Measurements from ENCODE around the gene POU2F1. TPM values are rescaled to one million over a fixed set of nuclear protein-coding genes. Genes with fewer than 3 reads are reported as not detected.

Gene POU2F1
- total and polyA plus RNA-seq, 4 donors, result 1.1 to 28.6 (median 13.7) TPM

DNA sequence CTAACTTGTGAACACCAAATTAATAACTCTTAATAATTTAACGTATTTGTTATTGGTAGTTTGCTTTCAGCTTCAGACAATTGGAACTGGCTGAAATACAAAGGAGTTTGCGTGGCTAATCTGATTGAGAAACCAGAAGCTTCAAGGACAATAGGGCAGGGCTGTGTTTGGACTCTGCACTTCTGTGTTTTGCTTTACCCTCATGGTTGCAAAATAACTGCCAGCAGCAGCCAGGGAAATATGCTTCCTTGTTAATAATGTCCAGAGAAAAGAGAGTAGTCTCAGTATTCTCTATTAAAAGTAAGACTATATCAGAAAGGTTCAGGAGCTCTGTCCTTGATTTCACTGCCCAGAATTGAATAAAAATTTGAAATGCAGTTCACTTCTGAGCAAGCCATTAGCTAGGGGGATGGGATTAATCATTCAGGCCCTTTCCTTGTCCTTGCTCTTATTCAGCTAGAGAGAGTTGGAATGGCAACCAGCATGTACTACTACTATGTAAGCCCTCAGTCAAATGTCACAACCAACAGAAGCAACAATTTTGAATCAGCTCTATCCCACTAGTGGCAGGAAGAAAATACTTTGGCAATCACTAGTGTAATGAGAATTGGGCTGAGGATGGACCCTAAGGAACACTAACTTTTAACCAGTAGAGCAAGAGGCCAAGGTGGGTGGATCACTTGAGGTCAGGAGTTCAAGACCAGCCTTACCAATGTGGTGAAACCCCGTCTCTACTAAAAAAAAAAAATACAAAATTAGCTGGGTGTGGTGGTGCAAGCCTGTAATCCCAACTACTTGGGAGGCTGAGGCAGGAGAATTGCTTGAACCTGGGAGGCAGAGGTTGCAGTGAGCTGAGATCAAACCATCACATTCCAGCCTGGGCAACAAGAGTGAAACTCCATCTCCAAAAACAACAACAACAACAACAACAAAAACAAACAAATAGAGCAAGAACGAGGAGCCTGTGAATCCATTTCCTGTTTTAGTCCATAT lies 76.8 kb downstream of the POU2F1 start:
- ATAC-seq (ENCODE audit: low FRiP score), result no peak

DNA sequence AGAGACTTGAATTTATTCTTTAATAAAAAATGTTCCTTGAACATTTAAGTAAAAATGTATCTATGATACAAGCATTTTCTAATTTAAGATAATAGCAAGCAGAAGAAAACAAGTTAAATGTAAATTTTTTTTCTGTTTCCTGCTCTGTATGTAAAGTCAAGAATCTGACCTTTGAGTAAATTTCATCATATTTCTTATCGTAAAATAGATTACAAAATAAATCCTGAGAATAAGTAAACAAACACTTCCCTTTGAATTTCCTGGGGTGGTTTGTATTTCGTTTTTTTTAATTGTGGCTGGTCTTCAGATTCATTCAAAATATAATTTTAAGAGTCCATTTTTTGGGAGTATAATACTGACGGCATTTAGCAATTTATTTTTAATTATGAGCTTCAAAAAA lies 77.6 kb downstream of the POU2F1 start:
- H3K4me1 ChIP-seq (ENCODE audit: control insufficient read depth in 1 of 2, insufficient read depth in 2 of 2, low read length in 2 of 2), result no peaks in the 10 kb centered on the region
- H3K4me3 ChIP-seq (ENCODE audit: low read length in 2 of 2), result no peak overlapping the region
- DNase-seq, result no peak
- H3K36me3 ChIP-seq (ENCODE audit: control insufficient read depth in 1 of 2, insufficient read depth in 2 of 2, low read length in 1 of 2), result no peaks in the 10 kb centered on the region
- intact Hi-C loops (cut with DNase I), result no loop called here
- no peaks in the 10 kb centered on the region for H3K9me3 ChIP-seq (ENCODE audit: control insufficient read depth, low read length)
- no peaks in the 10 kb centered on the region for H3K27me3 ChIP-seq (ENCODE audit: control insufficient read depth in 1 of 2, insufficient read depth in 2 of 2, low read length in 1 of 2)
- 74 to 77% methylated on average over 3 of the region's 3 CpGs for WGBS, 2 donors
- no peak for ATAC-seq (ENCODE audit: low FRiP score)
- H3K27ac ChIP-seq (ENCODE audit: low read depth in 1 of 2, low read length in 2 of 2), result no peak overlapping the region

More for the DNA sequence above, 76.8 kb downstream of the POU2F1 start:
- no peak overlapping the region for H3K27ac ChIP-seq (ENCODE audit: low read depth in 1 of 2, low read length in 2 of 2)
- 78% methylated on average over 4 of the region's 4 CpGs for WGBS, 2 donors
- H3K4me1 ChIP-seq (ENCODE audit: control insufficient read depth in 1 of 2, insufficient read depth in 2 of 2, low read length in 2 of 2), result no peaks in the 10 kb centered on the region
- H3K4me3 ChIP-seq (ENCODE audit: low read length in 2 of 2), result no peak overlapping the region
- no peaks in the 10 kb centered on the region for H3K27me3 ChIP-seq (ENCODE audit: control insufficient read depth in 1 of 2, insufficient read depth in 2 of 2, low read length in 1 of 2)
- no peak for DNase-seq
- no peaks in the 10 kb centered on the region for H3K36me3 ChIP-seq (ENCODE audit: control insufficient read depth in 1 of 2, insufficient read depth in 2 of 2, low read length in 1 of 2)
- intact Hi-C loops (cut with DNase I), result no loop called here
- no peaks in the 10 kb centered on the region for H3K9me3 ChIP-seq (ENCODE audit: control insufficient read depth, low read length)

DNA sequence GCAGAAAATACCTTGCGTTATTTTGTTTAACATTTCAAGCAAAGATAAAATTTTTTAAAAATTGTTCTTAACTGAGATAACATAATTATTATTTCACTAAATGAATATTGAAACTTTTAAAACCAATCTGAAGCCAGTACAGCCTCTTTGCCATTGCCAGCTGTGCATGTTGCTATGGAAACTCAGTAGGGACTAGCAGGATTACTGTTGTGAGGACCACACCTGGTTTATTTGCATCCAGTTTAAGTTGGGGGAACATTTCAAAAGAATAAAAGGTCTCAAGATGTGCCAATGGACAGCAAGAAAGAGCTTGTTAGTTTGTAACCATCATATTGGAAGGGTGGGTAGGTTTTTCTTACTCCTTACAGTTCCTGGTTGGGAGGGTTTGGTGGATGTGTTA lies 80.7 kb downstream of the POU2F1 start:
- no peaks in the 10 kb centered on the region for H3K4me1 ChIP-seq (ENCODE audit: control insufficient read depth in 1 of 2, insufficient read depth in 2 of 2, low read length in 2 of 2)

DNA sequence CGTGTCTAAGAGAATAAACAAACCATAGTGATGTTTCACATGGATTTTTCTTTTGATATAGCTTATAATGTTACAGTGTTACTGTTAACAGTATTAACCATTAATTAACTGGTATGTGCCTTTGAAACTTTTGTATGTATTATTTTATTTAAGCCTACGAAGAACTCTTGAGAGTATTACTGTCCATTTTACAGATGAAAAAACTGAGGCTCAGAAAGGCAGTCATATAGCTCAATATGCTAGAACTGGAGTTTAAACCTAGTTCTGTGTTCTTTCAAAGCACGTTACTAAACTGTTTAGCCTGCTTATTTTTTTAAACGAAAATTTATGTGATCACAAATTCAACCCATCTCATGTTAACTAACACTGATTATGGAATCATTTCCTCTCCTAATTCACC lies 83.5 kb downstream of the POU2F1 start:
- DNase-seq (no peak), ATAC-seq (ENCODE audit: low FRiP score) (no peak)
- H3K9me3 ChIP-seq (ENCODE audit: control insufficient read depth, low read length), result no peaks in the 10 kb centered on the region
- WGBS, 2 donors, result 90 to 94% methylated on average over 4 of the region's 4 CpGs
- H3K27ac ChIP-seq (ENCODE audit: low read depth in 1 of 2, low read length in 2 of 2), result no peak overlapping the region
- intact Hi-C loops (cut with DNase I), result no loop called here
- H3K4me1 ChIP-seq (ENCODE audit: control insufficient read depth in 1 of 2, insufficient read depth in 2 of 2, low read length in 2 of 2), result no peaks in the 10 kb centered on the region
- H3K36me3 ChIP-seq (ENCODE audit: control insufficient read depth in 1 of 2, insufficient read depth in 2 of 2, low read length in 1 of 2), result no peaks in the 10 kb centered on the region
- H3K27me3 ChIP-seq (ENCODE audit: control insufficient read depth in 1 of 2, insufficient read depth in 2 of 2, low read length in 1 of 2), result no peaks in the 10 kb centered on the region
- H3K4me3 ChIP-seq (ENCODE audit: low read length in 2 of 2), result no peak overlapping the region

More for the DNA sequence above, 80.7 kb downstream of the POU2F1 start:
- DNase-seq (no peak), ATAC-seq (ENCODE audit: low FRiP score) (no peak)
- intact Hi-C loops (cut with DNase I), result no loop called here
- H3K4me3 ChIP-seq (ENCODE audit: low read length in 2 of 2), result no peak overlapping the region
- no peaks in the 10 kb centered on the region for H3K9me3 ChIP-seq (ENCODE audit: control insufficient read depth, low read length)
- no peak overlapping the region for H3K27ac ChIP-seq (ENCODE audit: low read depth in 1 of 2, low read length in 2 of 2)
- H3K27me3 ChIP-seq (ENCODE audit: control insufficient read depth in 1 of 2, insufficient read depth in 2 of 2, low read length in 1 of 2), result no peaks in the 10 kb centered on the region
- no peaks in the 10 kb centered on the region for H3K36me3 ChIP-seq (ENCODE audit: control insufficient read depth in 1 of 2, insufficient read depth in 2 of 2, low read length in 1 of 2)
- 84% methylated on average over 1 of the region's 1 CpG for WGBS, 2 donors

DNA sequence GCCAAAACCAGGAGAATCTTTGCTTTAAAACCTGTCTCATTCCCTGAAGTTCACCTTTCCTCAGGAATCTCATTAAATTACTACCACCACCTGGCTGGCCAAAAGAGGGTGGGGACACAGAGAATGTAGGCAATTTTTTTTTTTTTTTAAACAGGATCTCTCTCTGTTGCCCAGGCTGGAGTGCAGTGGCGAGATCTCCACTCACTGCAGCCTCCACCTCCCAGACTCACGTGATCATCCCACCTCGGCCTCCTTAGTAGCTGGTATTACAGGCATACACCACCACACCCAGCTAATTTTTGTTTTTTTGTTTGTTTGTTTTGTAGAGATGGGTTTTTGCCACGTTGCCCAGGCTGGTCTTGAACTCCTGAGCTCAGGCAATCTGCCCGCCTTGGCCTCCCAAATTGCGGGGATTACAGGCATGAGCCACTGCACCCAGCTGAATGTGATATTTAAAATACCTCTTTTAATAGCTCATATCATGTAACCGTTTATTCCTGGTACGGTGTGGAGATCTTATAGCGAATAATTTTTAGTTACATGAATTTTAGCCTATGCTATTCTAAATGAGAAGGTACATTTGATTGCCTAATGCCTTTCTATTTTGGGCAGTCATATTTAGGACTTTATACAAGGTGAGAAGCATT lies 84.5 kb downstream of the POU2F1 start:
- Histone ChIP-seq H3K36me3 (ENCODE audit: control insufficient read depth in 1 of 2, insufficient read depth in 2 of 2, low read length in 1 of 2) (no peaks in the 10 kb centered on the region), H3K9me3 (ENCODE audit: control insufficient read depth, low read length) (no peaks in the 10 kb centered on the region), H3K27me3 (ENCODE audit: control insufficient read depth in 1 of 2, insufficient read depth in 2 of 2, low read length in 1 of 2) (no peaks in the 10 kb centered on the region), H3K4me1 (ENCODE audit: control insufficient read depth in 1 of 2, insufficient read depth in 2 of 2, low read length in 2 of 2) (no peaks in the 10 kb centered on the region), H3K27ac (ENCODE audit: low read depth in 1 of 2, low read length in 2 of 2) (no peak overlapping the region), H3K4me3 (ENCODE audit: low read length in 2 of 2) (no peak overlapping the region)
- intact Hi-C loops (cut with DNase I), result no loop called here
- no peak for DNase-seq
- 87 to 91% methylated on average over 9 of the region's 9 CpGs for WGBS, 2 donors
- no peak for ATAC-seq (ENCODE audit: low FRiP score)

DNA sequence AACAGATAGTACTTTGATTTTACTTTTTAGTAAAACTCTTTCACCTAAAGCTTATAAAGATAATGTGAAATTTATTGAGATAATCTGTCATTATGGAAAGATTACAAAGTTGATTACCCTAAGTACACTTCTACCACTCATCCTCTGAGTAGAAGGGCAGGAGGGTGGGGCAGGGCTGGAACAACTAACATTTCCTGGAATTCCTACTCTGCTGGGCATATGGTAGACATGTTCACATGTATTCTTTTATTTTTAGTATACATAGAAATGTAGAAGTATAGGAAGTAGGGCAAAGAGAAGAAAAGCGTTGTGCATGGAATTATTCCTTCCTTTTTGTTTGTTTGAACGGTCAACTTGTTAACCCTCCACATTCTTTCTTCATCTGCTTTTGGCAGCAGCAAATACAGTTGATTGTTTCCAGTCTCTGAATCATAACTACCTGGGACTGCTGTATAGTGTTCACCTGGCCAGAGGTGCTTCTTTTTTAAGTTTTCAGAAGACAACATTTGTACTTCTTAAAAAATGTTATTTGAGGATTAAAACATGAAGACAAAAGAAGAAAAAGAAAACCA lies 85.1 kb downstream of the POU2F1 start:
- H3K4me1 ChIP-seq (ENCODE audit: control insufficient read depth in 1 of 2, insufficient read depth in 2 of 2, low read length in 2 of 2), result no peaks in the 10 kb centered on the region
- no peaks in the 10 kb centered on the region for H3K36me3 ChIP-seq (ENCODE audit: control insufficient read depth in 1 of 2, insufficient read depth in 2 of 2, low read length in 1 of 2)
- no peak for ATAC-seq (ENCODE audit: low FRiP score)
- no peak for DNase-seq
- 42 to 54% methylated on average over 2 of the region's 2 CpGs for WGBS, 2 donors
- no peaks in the 10 kb centered on the region for H3K9me3 ChIP-seq (ENCODE audit: control insufficient read depth, low read length)
- intact Hi-C loops (cut with DNase I), result no loop called here
- no peak overlapping the region for H3K4me3 ChIP-seq (ENCODE audit: low read length in 2 of 2)
- H3K27ac ChIP-seq (ENCODE audit: low read depth in 1 of 2, low read length in 2 of 2), result no peak overlapping the region
- no peaks in the 10 kb centered on the region for H3K27me3 ChIP-seq (ENCODE audit: control insufficient read depth in 1 of 2, insufficient read depth in 2 of 2, low read length in 1 of 2)

DNA sequence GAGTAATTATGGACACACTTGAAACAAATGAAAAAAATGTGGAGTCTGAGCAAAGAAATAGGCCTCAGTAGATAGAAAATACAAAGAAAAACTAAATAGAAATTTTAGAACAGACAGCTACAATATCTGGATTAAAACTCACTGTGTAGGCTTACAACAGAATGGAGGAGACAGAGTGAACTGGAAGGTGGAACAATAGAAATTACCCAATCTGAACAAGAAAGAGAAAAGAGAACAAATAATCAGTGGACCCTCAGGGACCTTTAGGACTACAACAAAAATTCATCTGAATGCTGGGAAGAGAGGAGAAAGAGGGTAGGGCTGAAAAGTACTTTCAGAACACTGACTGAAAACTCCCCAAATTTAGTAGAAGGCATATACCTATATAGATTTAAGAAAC lies 90.0 kb downstream of the POU2F1 start:
- no peak for ATAC-seq (ENCODE audit: low FRiP score)
- Histone ChIP-seq H3K9me3 (ENCODE audit: control insufficient read depth, low read length) (no peaks in the 10 kb centered on the region), H3K4me3 (ENCODE audit: low read length in 2 of 2) (no peak overlapping the region), H3K27ac (ENCODE audit: low read depth in 1 of 2, low read length in 2 of 2) (no peak overlapping the region), H3K36me3 (ENCODE audit: control insufficient read depth in 1 of 2, insufficient read depth in 2 of 2, low read length in 1 of 2) (no peaks in the 10 kb centered on the region), H3K4me1 (ENCODE audit: control insufficient read depth in 1 of 2, insufficient read depth in 2 of 2, low read length in 2 of 2) (no peaks in the 10 kb centered on the region), H3K27me3 (ENCODE audit: control insufficient read depth in 1 of 2, insufficient read depth in 2 of 2, low read length in 1 of 2) (no peaks in the 10 kb centered on the region)
- intact Hi-C loops (cut with DNase I), result no loop called here
- DNase-seq, result no peak

DNA sequence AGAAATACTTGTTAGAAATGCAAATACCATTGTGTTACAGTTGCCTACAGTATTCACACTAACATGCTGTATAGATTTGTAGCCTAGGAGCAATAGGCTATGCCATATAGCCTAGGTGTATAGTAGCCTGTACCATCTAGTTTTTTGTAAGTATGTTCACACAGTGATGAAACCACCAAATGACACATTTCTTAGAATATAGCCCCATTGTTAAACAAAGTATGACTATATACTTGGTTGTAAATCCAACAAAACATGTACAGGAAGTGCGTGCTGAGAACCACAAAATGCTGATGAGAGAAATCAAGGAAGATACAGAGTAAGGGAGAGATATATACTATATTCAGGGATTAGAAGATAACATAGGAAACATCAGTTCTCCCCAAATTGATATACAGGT lies 92.2 kb downstream of the POU2F1 start:
- Histone ChIP-seq H3K4me3 (ENCODE audit: low read length in 2 of 2) (no peak overlapping the region), H3K9me3 (ENCODE audit: control insufficient read depth, low read length) (peaks cover 3% of the 10 kb centered on the region), H3K27ac (ENCODE audit: low read depth in 1 of 2, low read length in 2 of 2) (no peak overlapping the region), H3K27me3 (ENCODE audit: control insufficient read depth in 1 of 2, insufficient read depth in 2 of 2, low read length in 1 of 2) (no peaks in the 10 kb centered on the region), H3K4me1 (ENCODE audit: control insufficient read depth in 1 of 2, insufficient read depth in 2 of 2, low read length in 2 of 2) (no peaks in the 10 kb centered on the region), H3K36me3 (ENCODE audit: control insufficient read depth in 1 of 2, insufficient read depth in 2 of 2, low read length in 1 of 2) (no peaks in the 10 kb centered on the region)
- intact Hi-C loops (cut with DNase I), result no loop called here
- 98% methylated on average over 1 of the region's 1 CpG for WGBS, 2 donors
- DNase-seq, result no peak
- ATAC-seq (ENCODE audit: low FRiP score), result no peak

Measured in aorta (tissue), 5 donors.